ENCODE measurements around the gene GREB1L.

The GREB1L gene

GRCh38 chr18:21242141-21242779, at the start of gene GREB1L:
Gene GREB1L (plus strand): TSS chr18:21242232. CDS start chr18:21383519, 141,287 bp downstream.
- H3K4me3 ChIP-seq (ENCODE audit: control insufficient read depth, low read depth, low read length) = peak within 1 kb of the TSS; percentile 67
- DNase-seq (ENCODE audit: low read depth) = peak; percentile 59

GRCh38 chr18:21192308-21192624, 49.8 kb upstream of the GREB1L start:
- no peak for DNase-seq (ENCODE audit: low read depth)
- TF ChIP-seq, protein P1, sequence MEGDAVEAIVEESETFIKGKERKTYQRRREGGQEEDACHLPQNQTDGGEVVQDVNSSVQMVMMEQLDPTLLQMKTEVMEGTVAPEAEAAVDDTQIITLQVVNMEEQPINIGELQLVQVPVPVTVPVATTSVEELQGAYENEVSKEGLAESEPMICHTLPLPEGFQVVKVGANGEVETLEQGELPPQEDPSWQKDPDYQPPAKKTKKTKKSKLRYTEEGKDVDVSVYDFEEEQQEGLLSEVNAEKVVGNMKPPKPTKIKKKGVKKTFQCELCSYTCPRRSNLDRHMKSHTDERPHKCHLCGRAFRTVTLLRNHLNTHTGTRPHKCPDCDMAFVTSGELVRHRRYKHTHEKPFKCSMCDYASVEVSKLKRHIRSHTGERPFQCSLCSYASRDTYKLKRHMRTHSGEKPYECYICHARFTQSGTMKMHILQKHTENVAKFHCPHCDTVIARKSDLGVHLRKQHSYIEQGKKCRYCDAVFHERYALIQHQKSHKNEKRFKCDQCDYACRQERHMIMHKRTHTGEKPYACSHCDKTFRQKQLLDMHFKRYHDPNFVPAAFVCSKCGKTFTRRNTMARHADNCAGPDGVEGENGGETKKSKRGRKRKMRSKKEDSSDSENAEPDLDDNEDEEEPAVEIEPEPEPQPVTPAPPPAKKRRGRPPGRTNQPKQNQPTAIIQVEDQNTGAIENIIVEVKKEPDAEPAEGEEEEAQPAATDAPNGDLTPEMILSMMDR (conservative IDR thresholded peaks at IDR 0.05; ENCODE audit: control insufficient read depth, insufficient read depth, low read depth, low read length) = no peak
- no peak overlapping the region for H3K4me3 ChIP-seq (ENCODE audit: control insufficient read depth, low read depth, low read length)

More at GRCh38 chr18:21242141-21242779, at the start of gene GREB1L:
- TF ChIP-seq, protein P1 (conservative IDR thresholded peaks at IDR 0.05; ENCODE audit: control insufficient read depth, insufficient read depth, low read depth, low read length) = peak; percentile 10

- H3K4me3 ChIP-seq (ENCODE audit: control insufficient read depth, low read depth, low read length) = no peak overlapping the region
- peak; percentile 67 for DNase-seq (ENCODE audit: low read depth)
- TF ChIP-seq, protein P1 (conservative IDR thresholded peaks at IDR 0.05; ENCODE audit: control insufficient read depth, insufficient read depth, low read depth, low read length) = peak; percentile 66
Observed at GRCh38 chr18:21194871-21195771, 46.9 kb upstream of the GREB1L start.

DNA sequence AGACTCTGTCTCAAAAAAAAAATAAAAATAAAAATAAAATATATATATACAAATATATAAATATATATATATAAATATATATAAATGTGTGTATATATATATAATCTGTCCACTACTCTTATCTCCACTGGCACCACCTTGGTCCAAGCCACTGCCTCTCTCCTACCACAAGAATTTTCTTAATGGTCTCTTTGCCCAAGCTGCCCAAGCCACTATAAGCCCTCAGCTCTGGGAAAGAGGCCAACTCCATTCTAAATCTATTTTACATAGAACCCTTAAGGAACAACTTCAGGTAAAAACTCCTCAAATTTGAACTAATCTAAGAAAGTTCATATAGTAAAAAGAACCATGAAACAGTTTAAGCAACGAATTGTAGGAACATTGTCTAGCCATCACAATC, 45.6 kb upstream of the GREB1L start:
- TF ChIP-seq, protein P1 (conservative IDR thresholded peaks at IDR 0.05; ENCODE audit: control insufficient read depth, insufficient read depth, low read depth, low read length) = no peak
- H3K4me3 ChIP-seq (ENCODE audit: control insufficient read depth, low read depth, low read length) = no peak overlapping the region
- no peak for DNase-seq (ENCODE audit: low read depth)

DNA sequence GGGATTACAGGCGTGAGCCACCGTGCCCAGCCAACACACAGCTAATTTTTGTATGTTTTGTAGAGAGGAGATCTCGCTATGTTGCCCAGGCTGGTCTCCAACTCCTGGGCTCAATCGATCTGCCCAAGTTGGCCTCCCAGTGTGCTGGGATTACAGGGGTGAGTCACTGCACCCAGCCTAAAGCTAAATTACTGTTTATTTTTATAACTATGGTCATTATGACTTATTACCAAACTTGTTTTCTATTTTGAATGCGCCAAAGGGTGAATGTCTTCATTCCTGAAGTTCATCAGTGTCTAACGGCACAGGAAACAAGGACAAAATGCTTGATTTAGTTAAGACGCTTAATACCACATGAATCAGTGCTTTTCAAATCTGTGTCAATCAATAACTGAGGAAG, 38.9 kb upstream of the GREB1L start:
- DNase-seq (ENCODE audit: low read depth) = peak; percentile 22
- TF ChIP-seq, protein P1 (conservative IDR thresholded peaks at IDR 0.05; ENCODE audit: control insufficient read depth, insufficient read depth, low read depth, low read length) = no peak

DNA sequence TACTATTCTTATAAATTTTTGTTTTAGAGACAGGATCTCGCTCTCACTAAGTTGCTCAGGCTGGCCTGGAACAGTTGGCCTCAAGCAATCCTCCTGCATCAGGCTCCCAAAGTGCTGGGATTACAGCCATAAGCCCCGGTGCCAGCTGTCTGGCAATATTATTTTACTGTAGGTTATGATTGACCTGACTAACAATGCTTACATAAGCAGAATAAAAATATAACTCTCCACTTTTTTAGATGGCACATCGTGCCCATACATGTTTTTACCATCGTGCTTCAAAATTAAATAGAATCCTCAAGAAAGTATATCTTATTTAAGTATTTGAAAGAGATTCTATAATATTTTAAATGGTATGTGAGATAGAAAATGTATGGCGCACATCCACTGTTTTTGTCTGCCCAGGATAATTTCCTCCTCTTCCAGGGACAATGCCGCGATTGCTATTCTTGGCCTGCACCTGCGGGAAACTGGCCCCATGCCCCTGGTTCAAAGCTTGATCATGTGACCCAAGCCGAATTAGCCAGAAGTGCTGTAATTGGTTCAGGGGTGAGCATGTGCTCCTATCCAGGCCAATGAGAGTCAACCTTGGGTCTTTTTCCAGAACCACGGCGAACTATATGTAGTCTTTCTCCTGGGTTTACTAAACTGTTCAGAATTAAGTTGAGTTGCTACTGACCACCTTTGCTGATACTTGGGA, 38.3 kb upstream of the GREB1L start:
- no peak overlapping the region for H3K4me3 ChIP-seq (ENCODE audit: control insufficient read depth, low read depth, low read length)
- TF ChIP-seq, protein P1 (conservative IDR thresholded peaks at IDR 0.05; ENCODE audit: control insufficient read depth, insufficient read depth, low read depth, low read length) = no peak
- no peak for DNase-seq (ENCODE audit: low read depth)

More for the DNA sequence above, 38.9 kb upstream of the GREB1L start:
- no peak overlapping the region for H3K4me3 ChIP-seq (ENCODE audit: control insufficient read depth, low read depth, low read length)
